Small intestine (tissue), 7 donors: ENCODE measurements around the gene USH2A. TPM values are rescaled to one million over a fixed set of nuclear protein-coding genes. Genes with fewer than 3 reads are reported as not detected.

Experiments used
- DNase-seq, 2 donors: peaks; one replicate each; pipeline versions ENCODE4 v3.0.0 to v3.0.0-alpha.2; 2013
- FAIRE-seq: peaks from 2 replicates; lab custom pipeline; 2012; peaks lifted over from hg19 to GRCh38; lab: Jason Lieb, UNC
- H3K27ac ChIP-seq, 3 donors: one replicate each; pipeline ENCODE4 v1.5.1; 2013; ENCODE audit warnings: low read length in 2 of 3, mild to moderate bottlenecking in 2 of 3, control low read depth in 1 of 3, inconsistent platforms in 1 of 3, low read depth in 1 of 3, moderate library complexity in 1 of 3
- H3K27me3 ChIP-seq, 3 donors: one replicate each; pipeline ENCODE4 v1.6.1; 2013; ENCODE audit warnings: low read length in 3 of 3, inconsistent platforms in 1 of 3; ENCODE audit not compliant: control insufficient read depth in 3 of 3, insufficient read depth in 3 of 3
- H3K36me3 ChIP-seq, 3 donors: one replicate each; pipeline ENCODE4 v1.6.1; 2013; ENCODE audit warnings: low read length in 3 of 3, inconsistent platforms in 1 of 3, low read depth in 1 of 3, mild to moderate bottlenecking in 1 of 3, moderate library complexity in 1 of 3; ENCODE audit not compliant: control insufficient read depth in 3 of 3, insufficient read depth in 2 of 3
- H3K4me1 ChIP-seq, 3 donors: one replicate each; pipeline ENCODE4 v1.6.1; 2013; ENCODE audit warnings: low read length in 2 of 3, inconsistent platforms in 1 of 3, low read depth in 1 of 3, mild to moderate bottlenecking in 1 of 3, moderate library complexity in 1 of 3; ENCODE audit not compliant: control insufficient read depth in 3 of 3, insufficient read depth in 2 of 3
- H3K4me3 ChIP-seq, 3 donors: one replicate each; pipeline ENCODE4 v1.5.1; 2013; ENCODE audit warnings: low read length in 3 of 3, control low read depth in 1 of 3, inconsistent platforms in 1 of 3, low read depth in 1 of 3, mild to moderate bottlenecking in 1 of 3, moderate library complexity in 1 of 3
- H3K9me3 ChIP-seq, 2 donors: one replicate each; pipeline ENCODE4 v1.6.1; 2013; ENCODE audit warnings: low read depth in 1 of 2, low read length in 1 of 2; ENCODE audit not compliant: control insufficient read depth in 2 of 2, insufficient read depth in 1 of 2
- WGBS, 3 donors: extraction: QIAGEN DNeasy Blood & Tissue Kit; methylation state at CpG; one replicate each; pipeline ENCODE4 v1.1.7; 2013; 5-methylcytosine and 5-hydroxymethylcytosine counted together
- polyA plus RNA-seq, 4 donors: library from polyadenylated mRNA; stranded (reverse) in 3 of 4; unstranded in 1 of 4; fragments of 200-250 nt in 3 of 4; fragments of 120-200 nt in 1 of 4; gene quantifications; one replicate each; pipeline versions ENCODE4 v1.2.1 to v1.2.3, GENCODE V29; 2013
- donor health status: healthy with polysubstance abuse.
- donor health status: control.
- donor health status: control.
- donor health status: Bipolar disorder and iron deficiency.
- donor health status: healthy.

USH2A gene
- polyA plus RNA-seq, 4 donors, result under 0.01 to 0.07 TPM; not detected in 2

GRCh38 chr1:215792446-215792845, 630.8 kb downstream of the USH2A start:
- FAIRE-seq, result no peak
- H3K9me3 ChIP-seq, result no peaks in the 10 kb centered on the region
- H3K27ac ChIP-seq, result no peak overlapping the region
- DNase-seq, result no peak
- H3K4me3 ChIP-seq, result no peak overlapping the region
- no peaks in the 10 kb centered on the region for H3K27me3 ChIP-seq
- H3K36me3 ChIP-seq, result no peaks in the 10 kb centered on the region
- 38 to 56% (median 46%) methylated on average over 8 of the region's 8 CpGs for WGBS, 3 donors
- H3K4me1 ChIP-seq, result no peaks in the 10 kb centered on the region

GRCh38 chr1:215789981-215790380, 633.3 kb downstream of the USH2A start:
- FAIRE-seq, result no peak
- Histone ChIP-seq H3K4me1 (no peaks in the 10 kb centered on the region), H3K36me3 (no peaks in the 10 kb centered on the region), H3K27me3 (no peaks in the 10 kb centered on the region), H3K9me3 (no peaks in the 10 kb centered on the region), H3K27ac (no peak overlapping the region), H3K4me3 (no peak overlapping the region)
- WGBS, 3 donors, result 63 to 91% (median 80%) methylated on average over 3 of the region's 3 CpGs
- no peak for DNase-seq

- H3K36me3 ChIP-seq, result no peaks in the 10 kb centered on the region
- FAIRE-seq (no peak), DNase-seq (no peak)
- no peak overlapping the region for H3K4me3 ChIP-seq
- H3K27ac ChIP-seq, result no peak overlapping the region
- no peaks in the 10 kb centered on the region for H3K27me3 ChIP-seq
- no peaks in the 10 kb centered on the region for H3K4me1 ChIP-seq
- no peaks in the 10 kb centered on the region for H3K9me3 ChIP-seq
These were observed 636.3 kb downstream of the USH2A start for GRCh38 chr1:215786997-215787396.

DNA sequence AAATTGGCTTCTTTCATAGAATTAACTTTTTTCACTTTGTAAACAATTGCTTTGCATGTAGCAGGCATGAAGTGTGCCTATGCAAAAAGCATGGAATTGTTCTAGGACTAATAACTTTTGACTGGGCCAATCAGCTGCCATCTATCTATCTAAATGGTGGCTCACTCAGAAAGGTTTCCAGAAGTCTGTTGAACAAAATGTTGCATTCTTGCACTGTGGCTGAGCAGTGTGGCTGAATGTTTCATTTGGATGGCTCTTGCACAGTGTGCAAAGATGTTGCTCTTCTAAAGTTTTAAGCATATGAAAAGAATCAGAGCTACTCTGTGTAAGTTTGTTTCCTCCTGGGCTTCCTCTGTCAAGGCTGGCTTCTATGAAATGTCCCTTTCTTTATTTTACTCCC, 642.6 kb downstream of the USH2A start:
- no peaks in the 10 kb centered on the region for H3K9me3 ChIP-seq
- H3K27ac ChIP-seq, result no peak overlapping the region
- no peak overlapping the region for H3K4me3 ChIP-seq
- DNase-seq, result no peak
- FAIRE-seq, result no peak
- no peaks in the 10 kb centered on the region for H3K36me3 ChIP-seq
- H3K27me3 ChIP-seq, result no peaks in the 10 kb centered on the region
- H3K4me1 ChIP-seq, result no peaks in the 10 kb centered on the region

DNA sequence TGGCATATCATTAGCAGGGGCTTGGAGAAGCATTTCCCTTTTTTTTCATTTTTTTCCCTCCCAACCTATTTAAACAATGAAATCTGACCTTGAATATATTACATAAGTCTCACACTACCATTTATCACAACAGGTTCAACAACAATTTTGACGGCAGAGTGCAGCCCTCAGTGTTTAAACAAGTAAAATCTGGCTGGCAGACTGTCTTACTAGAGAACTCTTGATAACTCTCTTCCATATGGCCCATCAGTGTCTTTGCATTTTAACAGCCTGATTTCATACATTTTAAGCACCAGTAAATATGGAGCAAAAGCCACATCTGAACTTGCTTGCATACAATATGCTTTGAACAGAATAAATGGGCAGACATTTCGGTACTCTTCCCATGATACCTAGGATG, 643.1 kb downstream of the USH2A start:
- DNase-seq, result no peak

DNA sequence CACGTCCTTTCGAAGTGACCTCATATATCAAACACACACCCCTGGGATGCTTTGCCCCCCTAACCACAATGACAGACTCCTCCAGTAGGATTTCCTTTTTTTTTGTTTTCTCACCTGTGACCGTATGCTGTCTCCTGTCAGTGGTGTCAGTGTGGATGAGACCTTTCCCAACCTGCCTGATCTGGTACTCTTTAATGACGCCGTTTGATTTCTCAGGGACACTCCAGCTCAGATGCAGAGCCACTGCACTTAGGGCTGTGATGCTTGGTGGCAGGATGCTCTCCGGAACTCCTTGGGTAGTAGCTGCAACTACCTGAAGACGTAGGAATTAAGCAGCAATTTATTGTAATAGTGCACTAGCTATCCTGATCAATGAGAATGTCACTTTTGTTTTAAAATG, 643.5 kb downstream of the USH2A start:
- Histone ChIP-seq H3K4me3 (no peak overlapping the region), H3K4me1 (no peaks in the 10 kb centered on the region)
- FAIRE-seq, result no peak

More for the DNA sequence above, 643.1 kb downstream of the USH2A start:
- FAIRE-seq, result no peak
- no peak overlapping the region for H3K4me3 ChIP-seq
- H3K27ac ChIP-seq, result no peak overlapping the region
- H3K9me3 ChIP-seq, result no peaks in the 10 kb centered on the region
- 51 to 60% (median 58%) methylated on average over 2 of the region's 2 CpGs for WGBS, 3 donors
- no peaks in the 10 kb centered on the region for H3K4me1 ChIP-seq
- H3K27me3 ChIP-seq, result no peaks in the 10 kb centered on the region
- H3K36me3 ChIP-seq, result no peaks in the 10 kb centered on the region

DNA sequence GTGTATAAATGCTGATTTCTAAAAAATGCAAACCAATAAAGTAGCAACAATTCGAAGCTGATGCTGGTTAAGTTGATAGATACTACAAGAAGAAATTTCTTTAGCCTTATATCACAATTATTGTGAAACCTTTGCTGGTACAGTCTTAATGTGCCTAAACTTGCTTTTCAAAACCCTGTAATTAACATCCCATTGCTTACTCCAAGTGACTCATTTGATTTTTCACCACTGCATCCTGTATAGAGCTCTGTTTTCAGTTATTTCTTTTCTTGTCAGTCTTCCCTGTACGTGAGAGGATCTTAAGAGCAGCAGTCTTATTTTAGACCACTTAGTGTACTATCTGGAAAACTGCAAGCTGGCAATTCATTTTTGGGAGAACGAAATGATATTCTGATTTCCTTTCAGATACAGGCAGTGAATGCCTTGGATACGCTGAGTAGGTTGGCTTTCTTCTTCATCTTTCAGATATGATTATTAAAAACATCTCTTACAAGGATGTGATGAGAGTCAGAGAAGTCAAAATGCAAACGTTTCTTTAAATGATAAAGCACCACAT, 645.8 kb downstream of the USH2A start:
- DNase-seq (no peak), FAIRE-seq (no peak)
- no peak overlapping the region for H3K4me3 ChIP-seq
- no peaks in the 10 kb centered on the region for H3K9me3 ChIP-seq
- H3K36me3 ChIP-seq, result no peaks in the 10 kb centered on the region
- no peaks in the 10 kb centered on the region for H3K27me3 ChIP-seq
- WGBS, 3 donors, result 73 to 79% (median 78%) methylated on average over 5 of the region's 5 CpGs
- no peaks in the 10 kb centered on the region for H3K4me1 ChIP-seq
- H3K27ac ChIP-seq, result no peak overlapping the region

More for the DNA sequence above, 643.5 kb downstream of the USH2A start:
- Histone ChIP-seq H3K27ac (no peak overlapping the region), H3K36me3 (no peaks in the 10 kb centered on the region), H3K27me3 (no peaks in the 10 kb centered on the region), H3K9me3 (no peaks in the 10 kb centered on the region)
- no peak for DNase-seq
- WGBS, 3 donors, result 74 to 81% (median 74%) methylated on average over 7 of the region's 7 CpGs

DNA sequence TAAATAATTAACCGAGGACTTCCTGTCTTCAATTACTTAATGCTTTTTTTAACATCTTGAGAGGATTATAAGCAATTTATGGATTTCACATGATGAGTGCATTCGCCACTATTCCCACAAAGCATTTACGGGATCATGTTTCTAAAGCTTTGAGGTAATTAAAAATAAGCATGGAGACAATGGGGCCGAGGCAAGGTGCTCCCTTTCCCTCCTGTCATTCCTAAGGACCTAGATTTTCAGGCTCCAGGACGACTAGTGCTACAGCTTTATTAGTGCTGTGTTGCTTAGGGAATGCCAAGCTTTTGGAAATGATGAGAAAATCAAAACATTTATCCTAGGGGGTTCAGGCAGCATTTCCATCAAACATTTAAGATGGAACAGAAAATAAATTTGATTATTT, 646.9 kb downstream of the USH2A start:
- DNase-seq, result no peak
- Histone ChIP-seq H3K9me3 (no peaks in the 10 kb centered on the region), H3K4me3 (no peak overlapping the region), H3K4me1 (no peaks in the 10 kb centered on the region), H3K27ac (no peak overlapping the region), H3K36me3 (no peaks in the 10 kb centered on the region), H3K27me3 (no peaks in the 10 kb centered on the region)
- no peak for FAIRE-seq
- WGBS, 3 donors, result 43 to 56% (median 49%) methylated on average over 5 of the region's 5 CpGs

DNA sequence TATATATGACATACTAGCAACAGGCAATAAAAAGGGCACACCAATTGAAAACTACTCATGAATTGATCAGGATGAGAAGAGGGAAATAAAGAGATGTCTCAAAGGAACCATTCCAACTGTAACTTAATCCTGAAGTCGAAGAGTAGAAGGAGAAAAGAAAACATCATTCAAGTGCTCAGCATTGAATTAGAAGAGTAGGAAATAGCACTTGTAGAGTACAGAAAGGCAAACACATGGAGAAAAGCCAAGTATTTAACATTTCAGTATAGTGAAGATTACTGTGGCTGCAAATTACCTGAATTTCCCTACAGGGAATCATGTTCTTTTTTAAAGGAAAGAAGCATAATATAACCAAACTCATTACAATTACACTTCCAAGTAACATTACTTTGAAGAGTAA, 651.1 kb downstream of the USH2A start:
- H3K36me3 ChIP-seq, result no peaks in the 10 kb centered on the region
- no peak overlapping the region for H3K27ac ChIP-seq
- H3K4me1 ChIP-seq, result no peaks in the 10 kb centered on the region
- H3K27me3 ChIP-seq, result no peaks in the 10 kb centered on the region
- 61 to 69% (median 67%) methylated on average over 1 of the region's 1 CpG for WGBS, 3 donors
- FAIRE-seq (no peak), DNase-seq (no peak)
- no peak overlapping the region for H3K4me3 ChIP-seq
- H3K9me3 ChIP-seq, result no peaks in the 10 kb centered on the region
